IMR-90 (cell line): ENCODE measurements around the gene TTF1. TPM values are rescaled to one million over a fixed set of nuclear protein-coding genes. Genes with fewer than 3 reads are reported as not detected.

ENCODE experiments used
- ATAC-seq: fragments of 200-7000 bp; cut with Tn5 transposase; 2 replicates; pipeline ENCODE4 v1.9.1; 2020; ENCODE audit warnings: low read depth, mild to moderate bottlenecking, moderate library complexity
- BruUV-seq: library from RNA; stranded (reverse); fragments of 400-500 nt; replicated peaks from 2 replicates; lab custom pipeline; 2021; lab: Mats Ljungman, UMichigan
- CTCF ChIA-PET: fragments of 300-600 bp; formaldehyde crosslinking; extraction: SDS; loops from one replicate; lab custom pipeline; 2021; ENCODE audit warnings: antibody characterized with exemption; lab: Yijun Ruan, JAX
- POLR2A ChIA-PET: fragments of 300-600 bp; sonication (Branson Sonifier 250); formaldehyde crosslinking; loops from one replicate; lab custom pipeline; 2022; ENCODE audit warnings: antibody characterized with exemption; ENCODE audit not compliant: unreplicated experiment; lab: Charles Lee
- DNase-seq: peaks from one replicate; pipeline ENCODE4 v3.0.0; 2013
- H2AFZ ChIP-seq: replicated peaks from 2 replicates; pipeline ENCODE3; 2013; ENCODE audit warnings: low read length, mild to moderate bottlenecking; ENCODE audit not compliant: poor library complexity
- H2AK5ac ChIP-seq: 2 replicates; pipeline ENCODE4 v1.6.1; 2013; ENCODE audit warnings: low read depth, low read length, inconsistent platforms
- H2AK9ac ChIP-seq: replicated peaks from 2 replicates; pipeline ENCODE3; 2013; ENCODE audit warnings: mild to moderate bottlenecking, low read depth, low read length, moderate library complexity; ENCODE audit not compliant: poor library complexity
- H2BK120ac ChIP-seq: 2 replicates; pipeline ENCODE4 v1.6.1; 2013; ENCODE audit warnings: low read depth, low read length, inconsistent platforms
- H2BK15ac ChIP-seq: 3 replicates; pipeline ENCODE4 v1.6.1; 2013; ENCODE audit warnings: low read depth, low read length, inconsistent platforms
- H2BK20ac ChIP-seq: 2 replicates; pipeline ENCODE4 v1.6.1; 2013; ENCODE audit warnings: low read depth, mild to moderate bottlenecking, inconsistent platforms, low read length, moderate library complexity
- H2BK5ac ChIP-seq: 2 replicates; pipeline ENCODE4 v1.6.1; 2013; ENCODE audit warnings: mild to moderate bottlenecking, low read depth, low read length, inconsistent platforms; ENCODE audit not compliant: poor library complexity, severe bottlenecking
- H3K14ac ChIP-seq: replicated peaks from 2 replicates; pipeline ENCODE4 v1.6.1; 2013; ENCODE audit warnings: low read depth, low read length, inconsistent platforms
- H3K18ac ChIP-seq: 2 replicates; pipeline ENCODE4 v1.6.1; 2013; ENCODE audit warnings: low read depth, low read length, control low read depth
- H3K23ac ChIP-seq: 2 replicates; pipeline ENCODE4 v1.6.1; 2013; ENCODE audit warnings: low read depth, low read length, inconsistent platforms
- H3K27ac ChIP-seq: 2 replicates; pipeline ENCODE4 v1.5.1; 2013; ENCODE audit warnings: mild to moderate bottlenecking, control low read depth, low read length; ENCODE audit not compliant: insufficient read depth
- H3K27me3 ChIP-seq: 2 replicates; pipeline ENCODE4 v1.6.1; 2013; ENCODE audit warnings: low read length; ENCODE audit not compliant: control insufficient read depth, insufficient read depth
- H3K36me3 ChIP-seq: 2 replicates; pipeline ENCODE4 v1.6.1; 2013; ENCODE audit warnings: low read length, mixed read lengths; ENCODE audit not compliant: control insufficient read depth, insufficient read depth
- H3K4ac ChIP-seq: 2 replicates; pipeline ENCODE4 v1.6.1; 2013; ENCODE audit warnings: low read depth, low read length, inconsistent platforms
- H3K4me1 ChIP-seq: 2 replicates; pipeline ENCODE4 v1.6.1; 2013; ENCODE audit warnings: low read length, mixed read lengths; ENCODE audit not compliant: control insufficient read depth, insufficient read depth
- H3K4me2 ChIP-seq: 2 replicates; pipeline ENCODE4 v1.6.1; 2013; ENCODE audit warnings: low read depth, mild to moderate bottlenecking, control low read depth, low read length, moderate library complexity
- H3K4me3 ChIP-seq: 2 replicates; pipeline ENCODE4 v1.5.1; 2013; ENCODE audit warnings: low read depth, mild to moderate bottlenecking, control low read depth, low read length, moderate library complexity; ENCODE audit not compliant: insufficient read depth
- H3K56ac ChIP-seq: 2 replicates; pipeline ENCODE4 v1.6.1; 2013; ENCODE audit warnings: low read length, inconsistent platforms; ENCODE audit not compliant: insufficient read depth; ENCODE audit errors: extremely low read depth
- H3K79me1 ChIP-seq, 2 experiments: 2 replicates each; pipeline ENCODE4 v1.6.1; 2013; ENCODE audit warnings: low read length in 2 of 2, inconsistent platforms in 1 of 2, low read depth in 1 of 2
- H3K9ac ChIP-seq: 2 replicates; pipeline ENCODE4 v1.6.1; 2013; ENCODE audit warnings: low read depth, low read length, control low read depth
- H3K9me1 ChIP-seq: 2 replicates; pipeline ENCODE4 v1.6.1; 2013; ENCODE audit warnings: low read length, inconsistent platforms; ENCODE audit not compliant: insufficient read depth
- H3K9me3 ChIP-seq: 2 replicates; pipeline ENCODE4 v1.6.1; 2013; ENCODE audit warnings: low read length; ENCODE audit not compliant: control insufficient read depth, insufficient read depth
- H4K20me1 ChIP-seq: 2 replicates; pipeline ENCODE4 v1.6.1; 2013; ENCODE audit warnings: low read length, inconsistent platforms; ENCODE audit not compliant: insufficient read depth
- H4K5ac ChIP-seq: 2 replicates; pipeline ENCODE4 v1.6.1; 2013; ENCODE audit warnings: mild to moderate bottlenecking, low read depth, low read length, control low read depth
- H4K8ac ChIP-seq, 2 experiments: 2 replicates each; pipeline ENCODE4 v1.6.1; 2013; ENCODE audit warnings: low read depth in 2 of 2, low read length in 2 of 2, control low read depth in 1 of 2, inconsistent platforms in 1 of 2
- H4K91ac ChIP-seq: 2 replicates; pipeline ENCODE4 v1.6.1; 2013; ENCODE audit warnings: low read depth, low read length, inconsistent platforms; ENCODE audit not compliant: insufficient read depth
- BHLHE40 ChIP-seq: fragments of 150-350 bp; IDR thresholded peaks from 2 replicates; pipeline ENCODE4 v1.6.1; 2016; ENCODE audit warnings: mild to moderate bottlenecking, low read depth, low read length
- CEBPB ChIP-seq: IDR thresholded peaks from 2 replicates; pipeline ENCODE4 v1.6.1; 2012; ENCODE audit warnings: low read depth, low read length, improper control_type of control experiment
- CHD1 ChIP-seq: IDR thresholded peaks from 2 replicates; pipeline ENCODE4 v1.6.1; 2012; ENCODE audit warnings: low read depth, low read length, improper control_type of control experiment
- FOS ChIP-seq: fragments of 150-350 bp; IDR thresholded peaks from 2 replicates; pipeline ENCODE4 v1.6.1; 2016; ENCODE audit warnings: low read depth, low read length
- MAFK ChIP-seq: IDR thresholded peaks from 2 replicates; pipeline ENCODE4 v1.6.1; 2012; ENCODE audit warnings: low read depth, low read length, improper control_type of control experiment
- MAZ ChIP-seq: IDR thresholded peaks from 2 replicates; pipeline ENCODE4 v1.6.1; 2012; ENCODE audit warnings: low read depth, mild to moderate bottlenecking, low read length, improper control_type of control experiment, moderate library complexity, borderline replicate concordance
- NFE2L2 ChIP-seq: fragments of 150-350 bp; IDR thresholded peaks from 2 replicates; pipeline ENCODE4 v1.6.1; 2016; ENCODE audit warnings: low read depth, mild to moderate bottlenecking, low read length
- RAD21 ChIP-seq: IDR thresholded peaks from 2 replicates; pipeline ENCODE4 v1.6.1; 2012; ENCODE audit warnings: low read length, improper control_type of control experiment
- RCOR1 ChIP-seq: IDR thresholded peaks from 2 replicates; pipeline ENCODE4 v1.6.1; 2012; ENCODE audit warnings: mild to moderate bottlenecking, low read length, improper control_type of control experiment; ENCODE audit not compliant: insufficient replicate concordance
- RFX5 ChIP-seq: IDR thresholded peaks from 2 replicates; pipeline ENCODE4 v1.8.0; 2012; ENCODE audit warnings: low read depth, mild to moderate bottlenecking, low read length, moderate library complexity
- SMC3 ChIP-seq: fragments of 150-350 bp; IDR thresholded peaks from 2 replicates; pipeline ENCODE4 v1.6.1; 2016; ENCODE audit warnings: low read depth, mild to moderate bottlenecking, antibody characterized with exemption, low read length, moderate library complexity
- WGBS, 2 experiments: methylation state at CpG; one replicate each; pipeline versions ENCODE4 v1.1.5 to v1.1.7; 2013; ENCODE audit warnings: missing lambda C conversion rate in 2 of 2; ENCODE audit not compliant: insufficient read length in 1 of 2; ENCODE audit errors: extremely low coverage in 2 of 2; 5-methylcytosine and 5-hydroxymethylcytosine counted together
- dilution Hi-C: fragments of 300-500 bp; cut with HindIII; formaldehyde crosslinking; loops from one replicate; pipeline ENCODE4 v1.14.3; 2018; ENCODE audit warnings: low sequenced_read_pairs; ENCODE audit not compliant: unreplicated experiment
- in situ Hi-C: fragments of 300-500 bp; cut with MboI; formaldehyde crosslinking; loops from 3 replicates; pipeline ENCODE4 v1.14.3; 2019; ENCODE audit warnings: low sequenced_read_pairs, inconsistent platforms, mixed read lengths
- intact Hi-C: fragments of 100-400 bp; cut with micrococcal nuclease; formaldehyde crosslinking; loops from 2 replicates; pipeline ENCODE4 v1.10.0; 2022
- polyA plus RNA-seq, 3 experiments: library from polyadenylated mRNA; depleted of rRNA; stranded (reverse); fragments of >200 nt; gene quantifications; 2 replicates each; pipeline ENCODE4 v1.2.3, GENCODE V29; 2012; ENCODE audit warnings: low replicate concordance in 1 of 3
- total RNA-seq: library from RNA; depleted of rRNA; stranded (reverse); fragments of >200 nt; gene quantifications from 2 replicates; pipeline ENCODE4 v1.2.3, GENCODE V29; 2012
- TF ChIP-seq, protein P1 (sequence below): conservative IDR thresholded peaks from 2 replicates; pipeline ENCODE4 v1.5.1; 2012; ENCODE audit warnings: mild to moderate bottlenecking, low read depth, low read length, improper control_type of control experiment
- TF ChIP-seq, protein P2 (sequence below): fragments of 150-350 bp; IDR thresholded peaks from 2 replicates; pipeline ENCODE4 v1.6.1; 2017; ENCODE audit warnings: mild to moderate bottlenecking, antibody characterized with exemption, low read length, low read depth

TTF1 gene
- total and polyA plus RNA-seq, 2 of the 4 experiments (the other 2 are of a cell fraction), result 6.5 to 12.0 TPM

DNA sequence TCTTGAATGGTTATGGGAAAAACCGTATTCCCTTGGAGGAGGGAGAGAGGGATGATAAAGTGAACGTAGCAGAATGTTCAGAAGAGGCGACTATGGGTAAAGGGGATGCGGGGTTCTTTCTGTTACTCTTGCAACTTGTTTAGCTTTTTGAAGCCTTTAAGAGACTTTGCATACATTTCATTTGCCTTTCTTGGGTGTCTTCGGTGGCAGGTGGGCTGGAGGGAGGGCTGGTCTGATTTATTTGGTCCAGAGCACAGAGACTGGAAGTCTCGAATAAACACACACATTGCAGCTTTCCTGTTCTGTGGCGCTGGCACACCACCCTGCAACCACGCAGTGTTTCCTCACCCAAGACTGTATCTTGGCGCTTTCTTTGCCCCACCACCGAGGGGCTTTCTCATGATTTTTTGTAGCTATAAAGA lies 23.2 kb downstream of the TTF1 start:
- Histone ChIP-seq H2AK5ac (no peak overlapping the region), H3K4ac (no peak overlapping the region), H2BK120ac (no peak overlapping the region), H3K23ac (no peak overlapping the region), H4K20me1 (no peaks in the 10 kb centered on the region; the same call in 1 of the 2 replicates), H2AK9ac (no peak overlapping the region), H2BK15ac (no peak overlapping the region), H3K56ac (no peak overlapping the region), H3K18ac (no peak overlapping the region), H4K8ac (no peak overlapping the region), H3K4me1 (no peaks in the 10 kb centered on the region), H3K27ac (no peak overlapping the region), H3K9me3 (no peaks in the 10 kb centered on the region), H2BK20ac (no peak overlapping the region), H2AFZ (no peak overlapping the region), H3K4me2 (no peak overlapping the region), H4K5ac (no peak overlapping the region), H3K9me1 (0 out of 2 replicates have a peak, but pooled peaks cover 2% of the 10 kb centered on the region), H3K36me3 (peaks cover 43% of the 10 kb centered on the region), H2BK5ac (no peak overlapping the region), H4K91ac (no peak overlapping the region), H3K9ac (no peak overlapping the region), H3K79me1 (peaks cover 0 to 4% of the 10 kb centered on the region in 2 experiments; a peak in 2 of 4 replicates), H3K4me3 (no peak overlapping the region), H3K14ac (no peak overlapping the region), H3K27me3 (no peaks in the 10 kb centered on the region)
- intact Hi-C loops, result no loop called here
- ChIA-PET POLR2A (interaction anchor here (0.5 kb wide), 1 partner anchor 22 kb away, joined by 4 read pairs; no protein-coding TSS in a partner anchor), CTCF (no interaction called here)
- WGBS, 2 experiments, result 100% methylated on average over 3 of the region's 10 CpGs; no CpG with 5 or more reads in 1 of the 2 experiments
- ATAC-seq, result no peak
- DNase-seq, result no peak
- in situ Hi-C loops, result no loop called here
- no TSS peak for BruUV-seq
- dilution Hi-C loops, result no loop called here
- TF ChIP-seq CEBPB (no peak), MAZ (no peak), FOS (no peak), RFX5 (no peak), CHD1 (no peak), BHLHE40 (no peak), MAFK (no peak), NFE2L2 (no peak), SMC3 (no peak), RCOR1 (no peak), RAD21 (no peak)
- TF ChIP-seq, protein P1, sequence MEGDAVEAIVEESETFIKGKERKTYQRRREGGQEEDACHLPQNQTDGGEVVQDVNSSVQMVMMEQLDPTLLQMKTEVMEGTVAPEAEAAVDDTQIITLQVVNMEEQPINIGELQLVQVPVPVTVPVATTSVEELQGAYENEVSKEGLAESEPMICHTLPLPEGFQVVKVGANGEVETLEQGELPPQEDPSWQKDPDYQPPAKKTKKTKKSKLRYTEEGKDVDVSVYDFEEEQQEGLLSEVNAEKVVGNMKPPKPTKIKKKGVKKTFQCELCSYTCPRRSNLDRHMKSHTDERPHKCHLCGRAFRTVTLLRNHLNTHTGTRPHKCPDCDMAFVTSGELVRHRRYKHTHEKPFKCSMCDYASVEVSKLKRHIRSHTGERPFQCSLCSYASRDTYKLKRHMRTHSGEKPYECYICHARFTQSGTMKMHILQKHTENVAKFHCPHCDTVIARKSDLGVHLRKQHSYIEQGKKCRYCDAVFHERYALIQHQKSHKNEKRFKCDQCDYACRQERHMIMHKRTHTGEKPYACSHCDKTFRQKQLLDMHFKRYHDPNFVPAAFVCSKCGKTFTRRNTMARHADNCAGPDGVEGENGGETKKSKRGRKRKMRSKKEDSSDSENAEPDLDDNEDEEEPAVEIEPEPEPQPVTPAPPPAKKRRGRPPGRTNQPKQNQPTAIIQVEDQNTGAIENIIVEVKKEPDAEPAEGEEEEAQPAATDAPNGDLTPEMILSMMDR, result no peak
- TF ChIP-seq, protein P2, sequence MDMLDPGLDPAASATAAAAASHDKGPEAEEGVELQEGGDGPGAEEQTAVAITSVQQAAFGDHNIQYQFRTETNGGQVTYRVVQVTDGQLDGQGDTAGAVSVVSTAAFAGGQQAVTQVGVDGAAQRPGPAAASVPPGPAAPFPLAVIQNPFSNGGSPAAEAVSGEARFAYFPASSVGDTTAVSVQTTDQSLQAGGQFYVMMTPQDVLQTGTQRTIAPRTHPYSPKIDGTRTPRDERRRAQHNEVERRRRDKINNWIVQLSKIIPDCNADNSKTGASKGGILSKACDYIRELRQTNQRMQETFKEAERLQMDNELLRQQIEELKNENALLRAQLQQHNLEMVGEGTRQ, result no peak
